Bronchial epithelial cell (primary cell): ENCODE data around the gene TMEM179. TPM values are rescaled to one million over a fixed set of nuclear protein-coding genes. Genes with fewer than 3 reads are reported as not detected.

Experiments used
- DNase-seq: peaks from one replicate; pipeline ENCODE4 v3.0.0-alpha.2; 2010; ENCODE audit warnings: low read depth
- FAIRE-seq: peaks from 2 replicates; lab custom pipeline; 2011; peaks lifted over from hg19 to GRCh38; lab: Jason Lieb, UNC
- H3K27me3 ChIP-seq: 2 replicates; pipeline ENCODE4 v1.5.1; 2011; ENCODE audit warnings: low read length; ENCODE audit not compliant: control insufficient read depth, insufficient read depth
- H3K36me3 ChIP-seq: 2 replicates; pipeline ENCODE4 v1.5.1; 2011; ENCODE audit warnings: low read length; ENCODE audit not compliant: control insufficient read depth, insufficient read depth
- H3K4me3 ChIP-seq: 2 replicates; pipeline ENCODE4 v1.5.1; 2011; ENCODE audit warnings: mild to moderate bottlenecking, low read depth, low read length, control low read depth
- CTCF ChIP-seq: IDR thresholded peaks from 2 replicates; pipeline ENCODE4 v1.5.1; 2011; ENCODE audit warnings: mild to moderate bottlenecking, moderate library complexity, low read length, control low read depth, inconsistent platforms; ENCODE audit not compliant: insufficient read depth, severe bottlenecking
- total RNA-seq: library from RNA; depleted of rRNA; stranded (reverse); fragments of >200 nt; gene quantifications from 2 replicates; pipeline ENCODE4 v1.2.1, GENCODE V29; 2014

Gene TMEM179
- total RNA-seq, 1 donor from 2014 or later, result not detected

GRCh38 chr14:104555430-104556255 is 48.9 kb downstream of the TMEM179 start:
- Histone ChIP-seq H3K4me3 (no peak overlapping the region), H3K27me3 (no peaks in the 10 kb centered on the region), H3K36me3 (no peaks in the 10 kb centered on the region)
- DNase-seq (no peak), FAIRE-seq (no peak)
- no peak for TF ChIP-seq CTCF

GRCh38 chr14:104554608-104555429 is 49.8 kb downstream of the TMEM179 start:
- TF ChIP-seq CTCF, result no peak
- no peaks in the 10 kb centered on the region for H3K36me3 ChIP-seq
- H3K4me3 ChIP-seq, result no peak overlapping the region
- H3K27me3 ChIP-seq, result no peaks in the 10 kb centered on the region
- DNase-seq, result no peak
- FAIRE-seq, result no peak

- H3K27me3 ChIP-seq, result no peaks in the 10 kb centered on the region
Observed at GRCh38 chr14:104554088-104554607, 50.4 kb downstream of the TMEM179 start.

GRCh38 chr14:104553166-104554087 is 51.1 kb downstream of the TMEM179 start:
- Histone ChIP-seq H3K27me3 (no peaks in the 10 kb centered on the region), H3K4me3 (no peak overlapping the region), H3K36me3 (no peaks in the 10 kb centered on the region)
- no peak for DNase-seq
- FAIRE-seq, result no peak
- TF ChIP-seq CTCF, result no peak

More at GRCh38 chr14:104554088-104554607, 50.4 kb downstream of the TMEM179 start:
- TF ChIP-seq CTCF, result no peak
- no peaks in the 10 kb centered on the region for H3K36me3 ChIP-seq
- H3K4me3 ChIP-seq, result no peak overlapping the region
- DNase-seq, result no peak
- no peak for FAIRE-seq

GRCh38 chr14:104552738-104553125 is 51.8 kb downstream of the TMEM179 start:
- H3K36me3 ChIP-seq, result no peaks in the 10 kb centered on the region
- DNase-seq, result no peak
- no peak overlapping the region for H3K4me3 ChIP-seq
- no peak for FAIRE-seq
- no peaks in the 10 kb centered on the region for H3K27me3 ChIP-seq
- TF ChIP-seq CTCF, result no peak
